HCT116 (cell line): ENCODE measurements around the gene CTCFL. TPM values are rescaled to one million over a fixed set of nuclear protein-coding genes. Genes with fewer than 3 reads are reported as not detected.
A peak's percentile ranks its signal among the peaks of the same experiment; 100 is the strongest.

ENCODE experiments used
- ATAC-seq: fragments of 200-7000 bp; cut with Tn5 transposase; 2 replicates; pipeline ENCODE4 v1.9.1; 2020; ENCODE audit warnings: mild to moderate bottlenecking, moderate library complexity
- BruUV-seq: library from RNA; stranded (reverse); fragments of 400-500 nt; replicated peaks from 2 replicates; lab custom pipeline; 2021; lab: Mats Ljungman, UMichigan
- CTCF ChIA-PET: fragments of 300-600 bp; sonication (Branson Sonifier 250); formaldehyde crosslinking; loops from one replicate; lab custom pipeline; 2021; ENCODE audit warnings: antibody characterized with exemption; lab: Charles Lee
- POLR2A ChIA-PET: fragments of 300-600, 350-600 bp; sonication (Branson Sonifier 250); formaldehyde crosslinking; loops from one replicate; lab custom pipeline; 2021; ENCODE audit warnings: antibody characterized with exemption; lab: Charles Lee
- RAD21 ChIA-PET, 2 experiments: fragments of 300-600 bp; sonication (Branson Sonifier 250); formaldehyde crosslinking; loops; one replicate each; lab custom pipeline; 2023; ENCODE audit warnings: low total read pairs in 2 of 2; ENCODE audit not compliant: uncharacterized antibody in 2 of 2, unreplicated experiment in 2 of 2, low non-redundant PET in 1 of 2; lab: Charles Lee
- DNase-seq: peaks from one replicate; pipeline ENCODE4 v3.0.0-alpha.2; 2010; ENCODE audit warnings: low read depth, low spot score
- H2AFZ ChIP-seq: fragments of 200-600 bp; shearing (Covaris generic), sonication (generic); 2 replicates; pipeline ENCODE4 v1.6.1; 2017; ENCODE audit warnings: low read depth, mixed run types, mixed read lengths, antibody characterized with exemption, low read length; ENCODE audit not compliant: poor library complexity, severe bottlenecking
- H3K27ac ChIP-seq: 2 replicates; pipeline ENCODE4 v1.5.1; 2012; ENCODE audit warnings: low read depth, low read length
- H3K27me3 ChIP-seq: fragments of 200-600 bp; sonication (generic); 2 replicates; pipeline ENCODE4 v1.6.1; 2016; ENCODE audit warnings: mixed run types, low read length, mixed read lengths; ENCODE audit not compliant: insufficient read depth
- H3K36me3 ChIP-seq, 2 experiments: fragments of 200-500 bp in 1 of 2; fragments of 200-600 bp in 1 of 2; sonication (Bioruptor generic) in 1 of 2; sonication (generic) in 1 of 2; 2 replicates each; pipeline versions ENCODE4 v1.5.1 to v1.6.1; 2014 to 2016; ENCODE audit warnings: low read length in 2 of 2, inconsistent platforms in 1 of 2, mixed read lengths in 1 of 2, mixed run types in 1 of 2; ENCODE audit not compliant: insufficient read depth in 2 of 2, control insufficient read depth in 1 of 2
- H3K4me1 ChIP-seq, 2 experiments: fragments of 200-600 bp in 1 of 2; sonication (generic) in 1 of 2; 2 replicates each; pipeline versions ENCODE4 v1.5.1 to v1.6.1; 2012 to 2017; ENCODE audit warnings: low read length in 2 of 2, inconsistent platforms in 1 of 2, mild to moderate bottlenecking in 1 of 2, mixed read lengths in 1 of 2, mixed run types in 1 of 2, moderate library complexity in 1 of 2; ENCODE audit not compliant: insufficient read depth in 2 of 2, control insufficient read depth in 1 of 2
- H3K4me2 ChIP-seq: fragments of 200-600 bp; sonication (generic); 2 replicates; pipeline ENCODE4 v1.6.1; 2017; ENCODE audit warnings: mixed run types, low read length, mixed read lengths
- H3K4me3 ChIP-seq, 2 experiments: fragments of 200-600 bp in 1 of 2; sonication (generic) in 1 of 2; replicated peaks in 1 of 2; 2 replicates each; pipeline ENCODE4 v1.5.1; 2011 to 2016; ENCODE audit warnings: low read length in 2 of 2, control low read depth in 1 of 2, low read depth in 1 of 2, mild to moderate bottlenecking in 1 of 2, mixed read lengths in 1 of 2, mixed run types in 1 of 2
- H3K79me2 ChIP-seq: fragments of 200-600 bp; sonication (generic); 2 replicates; pipeline ENCODE4 v1.6.1; 2017; ENCODE audit warnings: mild to moderate bottlenecking, mixed run types, low read length, moderate library complexity, mixed read lengths; ENCODE audit not compliant: insufficient read depth
- H3K9ac ChIP-seq: fragments of 200-600 bp; sonication (generic); 2 replicates; pipeline ENCODE4 v1.6.1; 2016; ENCODE audit warnings: low read length, mixed read lengths
- H3K9me2 ChIP-seq: fragments of 200-600 bp; sonication (generic), shearing (Covaris generic); 2 replicates; pipeline ENCODE4 v1.6.1; 2017; ENCODE audit warnings: mixed run types, mild to moderate bottlenecking, moderate library complexity; ENCODE audit not compliant: insufficient read depth
- H3K9me3 ChIP-seq, 2 experiments: fragments of 200-500 bp in 1 of 2; fragments of 200-600 bp in 1 of 2; sonication (Bioruptor generic) in 1 of 2; sonication (generic) in 1 of 2; 2 replicates each; pipeline ENCODE4 v1.6.1; 2014 to 2017; ENCODE audit warnings: low read length in 2 of 2, mixed read lengths in 2 of 2, inconsistent platforms in 1 of 2, low read depth in 1 of 2, mild to moderate bottlenecking in 1 of 2, mixed run types in 1 of 2, moderate library complexity in 1 of 2; ENCODE audit not compliant: control insufficient read depth in 1 of 2, insufficient read depth in 1 of 2
- H4K20me1 ChIP-seq: fragments of 200-600 bp; sonication (generic), shearing (Covaris generic); 2 replicates; pipeline ENCODE4 v1.6.1; 2017; ENCODE audit warnings: mixed run types, mild to moderate bottlenecking, moderate library complexity; ENCODE audit not compliant: insufficient read depth
- CBX3 ChIP-seq: IDR thresholded peaks from 2 replicates; pipeline ENCODE4 v1.6.1; 2012; ENCODE audit warnings: low read depth
- CEBPB ChIP-seq: IDR thresholded peaks from 2 replicates; pipeline ENCODE4 v1.6.1; 2012; ENCODE audit warnings: low read depth
- ELF1 ChIP-seq: IDR thresholded peaks from 2 replicates; pipeline ENCODE4 v1.6.1; 2012; ENCODE audit warnings: low read depth, borderline replicate concordance
- EZH2phosphoT487 ChIP-seq: fragments of 200-600 bp; IDR thresholded peaks from 2 replicates; pipeline ENCODE4 v1.6.1; 2018; ENCODE audit warnings: antibody characterized with exemption, borderline replicate concordance
- FOSL1 ChIP-seq: IDR thresholded peaks from 2 replicates; pipeline ENCODE4 v1.6.1; 2012; ENCODE audit warnings: low read depth
- POLR2A ChIP-seq: IDR thresholded peaks from 2 replicates; pipeline ENCODE4 v1.7.0; 2011; ENCODE audit warnings: borderline replicate concordance; ENCODE audit not compliant: insufficient read depth, insufficient read length; ENCODE audit errors: extremely low read depth
- POLR2AphosphoS5 ChIP-seq: IDR thresholded peaks from 2 replicates; pipeline ENCODE4 v1.6.1; 2011; ENCODE audit warnings: mild to moderate bottlenecking, low read depth, low read length, moderate library complexity
- RAD21 ChIP-seq: IDR thresholded peaks from 2 replicates; pipeline ENCODE4 v1.6.1; 2012; ENCODE audit warnings: low read depth, mild to moderate bottlenecking
- YY1 ChIP-seq: IDR thresholded peaks from 2 replicates; pipeline ENCODE4 v1.6.1; 2011; ENCODE audit warnings: low read length, low read depth, moderate library complexity, mild to moderate bottlenecking; ENCODE audit not compliant: insufficient replicate concordance; ENCODE audit errors: extremely low read depth
- ZFX ChIP-seq: fragments of 450-650 bp; IDR thresholded peaks from 2 replicates; pipeline ENCODE4 v1.6.1; 2017
- intact Hi-C: fragments of 100-400 bp; cut with micrococcal nuclease; formaldehyde crosslinking; loops from 2 replicates; pipeline ENCODE4 v1.10.0; 2022
- total RNA-seq: library from RNA; stranded (reverse); gene quantifications from one replicate; pipeline ENCODE4 v1.2.1, GENCODE V29; 2021; ENCODE audit not compliant: unreplicated experiment
- TF ChIP-seq, protein P1 (sequence below), 3 experiments: fragments of 200-600 bp in 1 of 3; sonication (generic) in 1 of 3; IDR thresholded peaks in 2 of 3; conservative IDR thresholded peaks in 1 of 3; 2 replicates each; pipeline ENCODE4 v1.5.1; 2012 to 2017; ENCODE audit warnings: low read depth in 2 of 3, low read length in 2 of 3, antibody characterized with exemption in 1 of 3, borderline replicate concordance in 1 of 3, control low read depth in 1 of 3, mild to moderate bottlenecking in 1 of 3, mixed read lengths in 1 of 3, mixed run types in 1 of 3, moderate library complexity in 1 of 3; ENCODE audit not compliant: insufficient read depth in 1 of 3

CTCFL gene
- total RNA-seq, 1 experiment from 2014 or later, result 0.34 TPM

GRCh38 chr20:57501461-57502335, 23.2 kb downstream of the CTCFL start:
- ATAC-seq (no peak), DNase-seq (no peak)
- Histone ChIP-seq H3K27ac (no peak overlapping the region), H3K4me3 (no peak overlapping the region), H3K27me3 (no peaks in the 10 kb centered on the region), H3K9me3 (no peaks in the 10 kb centered on the region), H3K9me2 (no peaks in the 10 kb centered on the region), H4K20me1 (no peaks in the 10 kb centered on the region), H3K9ac (no peak overlapping the region), H3K79me2 (no peaks in the 10 kb centered on the region), H3K4me1 (peaks cover 6 to 7% of the 10 kb centered on the region in 2 experiments; a peak in 3 of 4 replicates), H2AFZ (no peak overlapping the region), H3K36me3 (no peaks in the 10 kb centered on the region), H3K4me2 (no peak overlapping the region)
- ChIA-PET POLR2A (interaction anchor here (1.3 kb wide), 1 partner anchor 14 kb away, joined by 3 read pairs; no protein-coding TSS in a partner anchor), CTCF (no interaction called here), RAD21 (no interaction called here)
- no TSS peak for BruUV-seq
- no peak for TF ChIP-seq EZH2phosphoT487
- TF ChIP-seq RAD21, result 0 out of 2 replicates have a peak, but pooled peaks have one; percentile 3
- intact Hi-C loops, result no loop called here

DNA sequence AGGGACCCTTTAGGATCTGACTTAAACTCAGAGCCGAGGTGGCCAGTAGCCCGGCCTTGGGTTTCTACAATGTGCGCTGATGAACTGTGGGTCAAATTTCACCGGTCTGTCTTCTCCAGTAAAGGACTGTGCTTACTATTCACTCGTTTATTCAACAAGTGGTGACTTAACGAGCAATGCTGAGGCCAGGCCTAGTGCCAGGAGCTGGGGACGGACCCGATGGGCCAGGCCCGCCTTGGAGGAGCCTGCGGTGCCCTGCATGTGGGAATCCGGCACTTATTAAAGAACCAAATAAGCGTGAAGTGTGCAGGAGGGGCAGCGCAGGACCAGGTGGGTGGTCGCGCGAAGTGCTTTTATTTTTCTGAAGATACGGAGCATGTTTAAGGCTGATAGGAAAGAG, 24.0 kb downstream of the CTCFL start:
- peaks cover 6 to 7% of the 10 kb centered on the region in 2 experiments; a peak in 3 of 4 replicates for H3K4me1 ChIP-seq
- RAD21 ChIA-PET, result no interaction called here
- H3K27ac ChIP-seq, result no peak overlapping the region

More for the DNA sequence above, 24.0 kb downstream of the CTCFL start:
- TF ChIP-seq POLR2AphosphoS5, result no peak
- no peak for TF ChIP-seq CBX3
- TF ChIP-seq POLR2A, result no peak
- no peak for TF ChIP-seq EZH2phosphoT487
- TF ChIP-seq ELF1, result no peak
- no peak for TF ChIP-seq ZFX
- TF ChIP-seq CEBPB, result no peak
- TF ChIP-seq, protein P1, sequence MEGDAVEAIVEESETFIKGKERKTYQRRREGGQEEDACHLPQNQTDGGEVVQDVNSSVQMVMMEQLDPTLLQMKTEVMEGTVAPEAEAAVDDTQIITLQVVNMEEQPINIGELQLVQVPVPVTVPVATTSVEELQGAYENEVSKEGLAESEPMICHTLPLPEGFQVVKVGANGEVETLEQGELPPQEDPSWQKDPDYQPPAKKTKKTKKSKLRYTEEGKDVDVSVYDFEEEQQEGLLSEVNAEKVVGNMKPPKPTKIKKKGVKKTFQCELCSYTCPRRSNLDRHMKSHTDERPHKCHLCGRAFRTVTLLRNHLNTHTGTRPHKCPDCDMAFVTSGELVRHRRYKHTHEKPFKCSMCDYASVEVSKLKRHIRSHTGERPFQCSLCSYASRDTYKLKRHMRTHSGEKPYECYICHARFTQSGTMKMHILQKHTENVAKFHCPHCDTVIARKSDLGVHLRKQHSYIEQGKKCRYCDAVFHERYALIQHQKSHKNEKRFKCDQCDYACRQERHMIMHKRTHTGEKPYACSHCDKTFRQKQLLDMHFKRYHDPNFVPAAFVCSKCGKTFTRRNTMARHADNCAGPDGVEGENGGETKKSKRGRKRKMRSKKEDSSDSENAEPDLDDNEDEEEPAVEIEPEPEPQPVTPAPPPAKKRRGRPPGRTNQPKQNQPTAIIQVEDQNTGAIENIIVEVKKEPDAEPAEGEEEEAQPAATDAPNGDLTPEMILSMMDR (IDR thresholded peaks at IDR 0.05 in 2 of 3, conservative IDR thresholded peaks at IDR 0.05 in 1 of 3; ENCODE audit: borderline replicate concordance in 1 of 3, insufficient read depth in 1 of 3, low read depth in 2 of 3, low read length in 2 of 3), result no peak
- no peak for TF ChIP-seq YY1
- no peak for TF ChIP-seq FOSL1
- Histone ChIP-seq H3K36me3 (no peaks in the 10 kb centered on the region), H2AFZ (no peak overlapping the region), H3K4me2 (no peak overlapping the region), H3K9me3 (no peaks in the 10 kb centered on the region), H3K27me3 (no peaks in the 10 kb centered on the region), H4K20me1 (no peaks in the 10 kb centered on the region), H3K9ac (no peak overlapping the region), H3K9me2 (no peaks in the 10 kb centered on the region), H3K4me3 (no peak overlapping the region), H3K79me2 (no peaks in the 10 kb centered on the region)
- intact Hi-C loops, result no loop called here
- CTCF ChIA-PET, result no interaction called here
- DNase-seq (no peak), ATAC-seq (no peak)
- BruUV-seq, result no TSS peak
- POLR2A ChIA-PET, result interaction anchor here (1.3 kb wide), 1 partner anchor 14 kb away, joined by 3 read pairs; no protein-coding TSS in a partner anchor
